Ishikawa (cell line): Measurements from ENCODE around the gene CACNG5.

Source experiments
- CEBPB ChIP-seq: IDR thresholded peaks from 2 replicates; pipeline ENCODE4 v1.6.1; 2012
- CREB1 ChIP-seq: IDR thresholded peaks from 2 replicates; pipeline ENCODE4 v1.6.1; 2012; ENCODE audit warnings: low read depth
- EGR1 ChIP-seq: IDR thresholded peaks from 2 replicates; pipeline ENCODE4 v1.6.1; 2012
- EP300 ChIP-seq: IDR thresholded peaks from 2 replicates; pipeline ENCODE4 v1.6.1; 2012; ENCODE audit warnings: borderline replicate concordance
- FOXM1 ChIP-seq: IDR thresholded peaks from 2 replicates; pipeline ENCODE4 v1.6.1; 2012; ENCODE audit warnings: low read depth, borderline replicate concordance
- MAX ChIP-seq: IDR thresholded peaks from 2 replicates; pipeline ENCODE4 v1.6.1; 2012
- NFIC ChIP-seq: IDR thresholded peaks from 2 replicates; pipeline ENCODE4 v1.6.1; 2012
- RAD21 ChIP-seq: IDR thresholded peaks from 2 replicates; pipeline ENCODE4 v1.6.1; 2012; ENCODE audit warnings: low read depth
- TAF1 ChIP-seq: IDR thresholded peaks from 2 replicates; pipeline ENCODE4 v1.6.1; 2012; ENCODE audit warnings: low read depth, mild to moderate bottlenecking
- TCF12 ChIP-seq: IDR thresholded peaks from 2 replicates; pipeline ENCODE4 v1.6.1; 2012; ENCODE audit warnings: low read depth
- TEAD4 ChIP-seq: IDR thresholded peaks from 2 replicates; pipeline ENCODE4 v1.6.1; 2012
- USF1 ChIP-seq: IDR thresholded peaks from 2 replicates; pipeline ENCODE4 v1.6.1; 2012
- YY1 ChIP-seq: IDR thresholded peaks from 2 replicates; pipeline ENCODE4 v1.6.1; 2012; ENCODE audit warnings: low read depth
- ZBTB7A ChIP-seq: IDR thresholded peaks from 2 replicates; pipeline ENCODE4 v1.6.1; 2012; ENCODE audit warnings: low read depth
- TF ChIP-seq, protein P1 (sequence below): IDR thresholded peaks from 2 replicates; pipeline ENCODE4 v1.6.1; 2012; ENCODE audit warnings: low read depth, mild to moderate bottlenecking

Gene CACNG5

DNA sequence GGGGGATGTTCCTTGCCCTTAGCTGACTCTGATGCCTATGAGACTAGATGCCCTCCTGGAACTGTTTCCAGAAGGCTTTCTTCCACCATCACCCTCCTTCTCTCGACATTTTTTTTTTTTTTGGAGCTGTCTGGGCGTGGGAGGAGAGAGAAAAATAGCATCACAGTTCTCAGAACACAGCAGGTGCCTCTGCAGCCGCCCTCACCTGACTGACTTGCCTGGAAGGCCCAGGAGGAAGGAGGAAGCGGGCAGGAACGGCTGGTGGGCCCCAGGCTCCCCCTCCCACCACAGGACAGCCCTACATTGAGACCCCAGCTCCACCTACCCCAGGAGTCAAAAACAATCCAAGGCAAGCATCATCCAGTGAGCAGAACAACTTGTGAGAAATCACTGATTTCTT lies 20.3 kb upstream of the CACNG5 start:
- TF ChIP-seq ZBTB7A (no peak), FOXM1 (no peak), NFIC (no peak), USF1 (no peak), EP300 (no peak), EGR1 (no peak)
- TF ChIP-seq, protein P1, sequence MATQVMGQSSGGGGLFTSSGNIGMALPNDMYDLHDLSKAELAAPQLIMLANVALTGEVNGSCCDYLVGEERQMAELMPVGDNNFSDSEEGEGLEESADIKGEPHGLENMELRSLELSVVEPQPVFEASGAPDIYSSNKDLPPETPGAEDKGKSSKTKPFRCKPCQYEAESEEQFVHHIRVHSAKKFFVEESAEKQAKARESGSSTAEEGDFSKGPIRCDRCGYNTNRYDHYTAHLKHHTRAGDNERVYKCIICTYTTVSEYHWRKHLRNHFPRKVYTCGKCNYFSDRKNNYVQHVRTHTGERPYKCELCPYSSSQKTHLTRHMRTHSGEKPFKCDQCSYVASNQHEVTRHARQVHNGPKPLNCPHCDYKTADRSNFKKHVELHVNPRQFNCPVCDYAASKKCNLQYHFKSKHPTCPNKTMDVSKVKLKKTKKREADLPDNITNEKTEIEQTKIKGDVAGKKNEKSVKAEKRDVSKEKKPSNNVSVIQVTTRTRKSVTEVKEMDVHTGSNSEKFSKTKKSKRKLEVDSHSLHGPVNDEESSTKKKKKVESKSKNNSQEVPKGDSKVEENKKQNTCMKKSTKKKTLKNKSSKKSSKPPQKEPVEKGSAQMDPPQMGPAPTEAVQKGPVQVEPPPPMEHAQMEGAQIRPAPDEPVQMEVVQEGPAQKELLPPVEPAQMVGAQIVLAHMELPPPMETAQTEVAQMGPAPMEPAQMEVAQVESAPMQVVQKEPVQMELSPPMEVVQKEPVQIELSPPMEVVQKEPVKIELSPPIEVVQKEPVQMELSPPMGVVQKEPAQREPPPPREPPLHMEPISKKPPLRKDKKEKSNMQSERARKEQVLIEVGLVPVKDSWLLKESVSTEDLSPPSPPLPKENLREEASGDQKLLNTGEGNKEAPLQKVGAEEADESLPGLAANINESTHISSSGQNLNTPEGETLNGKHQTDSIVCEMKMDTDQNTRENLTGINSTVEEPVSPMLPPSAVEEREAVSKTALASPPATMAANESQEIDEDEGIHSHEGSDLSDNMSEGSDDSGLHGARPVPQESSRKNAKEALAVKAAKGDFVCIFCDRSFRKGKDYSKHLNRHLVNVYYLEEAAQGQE, result no peak

- TF ChIP-seq CEBPB, result no peak
- no peak for TF ChIP-seq EP300
- no peak for TF ChIP-seq TAF1
- TF ChIP-seq CREB1, result no peak
- TF ChIP-seq YY1, result no peak
- TF ChIP-seq NFIC, result no peak
These were observed 17.2 kb upstream of the CACNG5 start for GRCh38 chr17:66817750-66818149.

DNA sequence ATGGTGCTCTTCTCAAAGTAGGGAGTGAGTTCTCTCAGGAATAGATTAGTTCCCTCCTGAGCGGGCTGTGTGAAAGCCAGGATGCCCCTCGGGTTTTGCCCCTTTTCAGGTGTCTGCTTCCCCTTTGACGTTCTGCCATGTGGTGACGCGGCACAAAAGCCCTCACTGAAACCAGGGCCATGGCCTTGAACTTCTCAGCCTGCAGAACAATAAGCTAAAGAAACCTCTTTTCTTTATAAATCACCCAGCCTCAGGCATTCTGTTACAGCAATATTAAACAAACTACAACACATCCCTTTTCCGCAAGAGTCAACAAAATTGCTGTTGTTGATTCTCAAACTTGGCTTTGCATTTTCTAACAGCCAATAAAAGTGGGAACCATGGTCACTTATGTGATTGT lies 15.5 kb upstream of the CACNG5 start:
- no peak for TF ChIP-seq ZBTB7A
- no peak for TF ChIP-seq USF1
- TF ChIP-seq EP300, result no peak
- TF ChIP-seq MAX, result no peak
- TF ChIP-seq YY1, result no peak
- no peak for TF ChIP-seq FOXM1
- TF ChIP-seq RAD21, result no peak
- TF ChIP-seq TAF1, result no peak
- TF ChIP-seq, protein P1, result no peak
- TF ChIP-seq CREB1, result no peak
- no peak for TF ChIP-seq NFIC
- no peak for TF ChIP-seq TEAD4
- TF ChIP-seq EGR1, result no peak
- no peak for TF ChIP-seq TCF12
- no peak for TF ChIP-seq CEBPB

DNA sequence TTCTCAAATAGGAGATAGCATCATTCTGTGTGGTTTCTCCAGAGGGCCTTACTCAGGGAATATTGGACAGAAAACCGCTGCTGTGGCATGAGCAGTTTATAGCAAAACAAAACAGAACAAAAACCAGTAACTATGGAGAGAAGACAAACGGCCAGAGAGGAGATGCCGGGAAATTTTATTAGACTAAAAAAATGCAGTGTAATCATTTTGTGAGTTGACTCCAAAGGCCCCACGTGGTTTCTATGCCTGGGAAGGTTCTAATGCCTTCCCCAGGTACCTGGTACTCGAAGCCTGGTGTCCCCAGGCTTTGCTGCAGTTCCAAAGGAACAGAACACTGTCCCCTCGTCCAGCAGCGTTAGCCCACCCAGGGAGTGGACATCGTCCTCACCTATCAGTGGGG lies 12.9 kb upstream of the CACNG5 start:
- TF ChIP-seq, protein P1, result no peak
- TF ChIP-seq ZBTB7A (no peak), RAD21 (no peak), EGR1 (no peak), TAF1 (no peak), USF1 (no peak), CEBPB (no peak), TEAD4 (no peak), NFIC (no peak), MAX (no peak), YY1 (no peak), EP300 (no peak), CREB1 (no peak), FOXM1 (no peak), TCF12 (no peak)

DNA sequence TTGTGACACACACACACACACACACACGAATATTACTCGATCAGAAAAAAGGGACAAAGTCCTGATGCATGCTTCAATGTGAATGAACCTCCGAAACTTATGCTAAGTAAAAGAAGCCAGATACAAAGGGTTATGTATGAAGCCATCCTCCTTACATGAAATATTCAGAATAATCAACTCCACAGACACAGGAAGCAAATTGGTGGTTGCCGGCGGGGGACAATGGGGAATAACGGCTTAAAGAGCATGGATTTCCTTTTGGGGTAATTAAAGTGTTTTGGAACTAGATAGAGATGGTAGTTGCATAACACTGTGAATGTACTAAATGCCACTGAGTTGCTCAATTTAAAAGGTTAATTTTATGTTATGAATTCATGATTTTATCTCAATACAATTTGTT lies 8.1 kb upstream of the CACNG5 start:
- TF ChIP-seq CREB1 (no peak), NFIC (no peak), ZBTB7A (no peak), YY1 (no peak), FOXM1 (no peak), TCF12 (no peak), MAX (no peak)
